Liver (tissue), 9 donors: ENCODE data around the gene TMUB1. TPM values are rescaled to one million over a fixed set of nuclear protein-coding genes. Genes with fewer than 3 reads are reported as not detected.

Experiments
- DNase-seq: peaks from one replicate; pipeline ENCODE4 v3.0.0-alpha.2; 2017; ENCODE audit warnings: low spot score
- H3K27ac ChIP-seq, 2 donors: one replicate each; pipeline ENCODE4 v1.7.0; 2013; ENCODE audit warnings: inconsistent platforms in 2 of 2, low read length in 2 of 2, control low read depth in 1 of 2, low read depth in 1 of 2, mild to moderate bottlenecking in 1 of 2
- H3K27me3 ChIP-seq, 4 donors: one replicate each; pipeline versions ENCODE4 v1.6.1 to v1.7.0; 2013; ENCODE audit warnings: low read length in 3 of 4, inconsistent platforms in 1 of 4, mild to moderate bottlenecking in 1 of 4, moderate library complexity in 1 of 4; ENCODE audit not compliant: control insufficient read depth in 4 of 4, insufficient read depth in 4 of 4
- H3K36me3 ChIP-seq, 4 donors: one replicate each; pipeline versions ENCODE4 v1.6.1 to v1.7.0; 2013; ENCODE audit warnings: low read length in 3 of 4, mild to moderate bottlenecking in 3 of 4, low read depth in 1 of 4, moderate library complexity in 1 of 4; ENCODE audit not compliant: control insufficient read depth in 4 of 4, insufficient read depth in 3 of 4
- H3K4me1 ChIP-seq, 4 donors: one replicate each; pipeline versions ENCODE4 v1.6.1 to v1.7.0; 2013; ENCODE audit warnings: low read length in 3 of 4, mild to moderate bottlenecking in 3 of 4, moderate library complexity in 1 of 4; ENCODE audit not compliant: control insufficient read depth in 4 of 4, insufficient read depth in 4 of 4
- H3K4me3 ChIP-seq, 3 donors: one replicate each; pipeline versions ENCODE4 v1.6.1 to v1.7.0; 2013; ENCODE audit warnings: low read length in 3 of 3, control low read depth in 1 of 3, low read depth in 1 of 3, mild to moderate bottlenecking in 1 of 3
- H3K9ac ChIP-seq, 2 donors: one replicate each; pipeline ENCODE4 v1.7.0; 2013; ENCODE audit warnings: low read length in 2 of 2, mild to moderate bottlenecking in 2 of 2, moderate library complexity in 2 of 2, control low read depth in 1 of 2, low read depth in 1 of 2
- H3K9me3 ChIP-seq, 4 donors: one replicate each; pipeline versions ENCODE4 v1.6.1 to v1.7.0; 2013; ENCODE audit warnings: low read length in 3 of 4; ENCODE audit not compliant: control insufficient read depth in 4 of 4
- EGR1 ChIP-seq, 2 donors: IDR thresholded peaks; 2 replicates each; pipeline ENCODE4 v1.6.1; 2016 to 2018; ENCODE audit warnings: antibody characterized with exemption in 2 of 2, low read depth in 2 of 2
- FOXA1 ChIP-seq: IDR thresholded peaks from 2 replicates; pipeline ENCODE4 v1.6.1; 2016; ENCODE audit warnings: antibody characterized with exemption
- FOXA2 ChIP-seq: IDR thresholded peaks from 2 replicates; pipeline ENCODE4 v1.6.1; 2016; ENCODE audit warnings: antibody characterized with exemption
- HNF4A ChIP-seq, 2 donors: conservative IDR thresholded peaks; 2 replicates each; pipeline ENCODE4 v1.6.1; 2016; ENCODE audit warnings: antibody characterized with exemption in 2 of 2, mild to moderate bottlenecking in 2 of 2
- JUND ChIP-seq, 2 donors: IDR thresholded peaks; 2 replicates each; pipeline ENCODE4 v1.6.1; 2016; ENCODE audit warnings: antibody characterized with exemption in 2 of 2
- NR2F2 ChIP-seq: IDR thresholded peaks from 2 replicates; pipeline ENCODE4 v1.6.1; 2016; ENCODE audit warnings: antibody characterized with exemption
- RXRA ChIP-seq, 2 donors: IDR thresholded peaks; 2 replicates each; pipeline ENCODE4 v1.6.1; 2017 to 2018; ENCODE audit warnings: antibody characterized with exemption in 2 of 2, mild to moderate bottlenecking in 1 of 2
- SP1 ChIP-seq: IDR thresholded peaks from 2 replicates; pipeline ENCODE4 v1.6.1; 2018; ENCODE audit warnings: antibody characterized with exemption, mild to moderate bottlenecking
- YY1 ChIP-seq: IDR thresholded peaks from 2 replicates; pipeline ENCODE4 v1.6.1; 2016; ENCODE audit warnings: antibody characterized with exemption, mild to moderate bottlenecking
- WGBS: extraction: QIAGEN DNeasy Blood & Tissue Kit; methylation state at CpG from one replicate; pipeline ENCODE4 v1.1.7; 2013; 5-methylcytosine and 5-hydroxymethylcytosine counted together
- polyA plus RNA-seq, 2 donors: library from polyadenylated mRNA; stranded (reverse) in 1 of 2; unstranded in 1 of 2; fragments of 200-250 nt in 1 of 2; fragments of >200 nt in 1 of 2; fragmentation: Nextera tagmentation in 1 of 2; extraction: Ambion mirVana in 1 of 2; gene quantifications; one replicate each; pipeline versions ENCODE4 v1.2.1 to v1.2.3, GENCODE V29; 2013 to 2015
- total RNA-seq, 2 donors: library from RNA; depleted of rRNA; stranded (reverse); fragments of >200 nt; gene quantifications; one replicate each; pipeline ENCODE4 v1.2.3, GENCODE V29; 2014
- TF ChIP-seq, protein P1 (sequence below): IDR thresholded peaks from 2 replicates; pipeline ENCODE4 v1.6.1; 2016; ENCODE audit warnings: antibody characterized with exemption
- TF ChIP-seq, protein P2 (sequence below): IDR thresholded peaks from 2 replicates; pipeline ENCODE4 v1.6.1; 2016; ENCODE audit warnings: antibody characterized with exemption, mild to moderate bottlenecking
- donor health status: healthy.
- donor health status: healthy.
- donor health status: healthy.
- donor health status: healthy.
- donor health status: healthy.

Gene TMUB1
- total and polyA plus RNA-seq, 4 donors: 15.1 to 51.7 (median 30.5) TPM

DNA sequence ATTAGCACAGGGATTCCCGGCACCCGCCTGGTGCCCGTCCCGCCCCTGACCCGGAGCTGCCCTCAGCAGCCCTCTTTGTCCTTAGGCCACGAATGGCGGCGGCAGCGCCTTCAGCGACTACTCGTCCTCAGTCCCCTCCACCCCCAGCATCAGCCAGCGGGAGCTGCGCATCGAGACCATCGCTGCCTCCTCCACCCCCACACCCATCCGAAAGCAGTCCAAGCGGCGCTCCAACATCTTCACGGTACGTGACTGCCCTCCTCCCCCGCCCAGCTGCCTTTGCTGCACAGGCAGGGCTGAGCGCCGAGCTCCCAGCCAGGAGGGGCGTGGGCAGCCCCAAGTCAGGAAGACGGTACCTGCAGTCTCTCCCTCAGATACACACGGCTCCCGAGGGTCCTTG is 36.6 kb upstream of the TMUB1 start:
- TF ChIP-seq HNF4A (conservative IDR thresholded peaks at IDR 0.05) (no peak), YY1 (no peak), SP1 (no peak)

DNA sequence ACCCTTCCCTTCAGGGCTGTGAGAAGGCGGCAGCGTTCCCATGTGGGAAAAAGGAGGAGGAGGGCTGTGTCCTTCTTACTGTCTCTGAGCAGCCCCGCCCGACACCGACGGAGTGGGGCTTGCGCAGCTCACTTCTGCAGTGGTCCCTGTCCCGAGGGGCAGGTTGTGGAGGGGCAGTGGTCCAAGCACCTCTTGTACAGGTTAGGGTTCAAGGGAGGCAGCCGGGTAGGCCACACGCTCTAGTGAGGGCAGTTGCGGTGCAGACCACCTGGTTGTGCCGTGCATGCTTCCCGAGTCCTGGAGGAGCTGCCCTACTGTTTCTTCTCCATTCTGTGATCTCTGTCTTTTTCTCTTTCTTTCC is 35.7 kb upstream of the TMUB1 start:
- no peak overlapping the region for H3K4me3 ChIP-seq
- H3K27me3 ChIP-seq: no peaks in the 10 kb centered on the region
- peaks cover 5 to 37% (median 12%) of the 10 kb centered on the region in 4 donors for H3K36me3 ChIP-seq
- 97% methylated on average over 13 of the region's 13 CpGs for WGBS
- no peaks in the 10 kb centered on the region for H3K4me1 ChIP-seq
- TF ChIP-seq NR2F2: no peak
- TF ChIP-seq FOXA2: no peak
- DNase-seq: no peak
- no peak overlapping the region for H3K9ac ChIP-seq
- H3K9me3 ChIP-seq: no peaks in the 10 kb centered on the region
- no peak overlapping the region for H3K27ac ChIP-seq

More for the DNA sequence above, 36.6 kb upstream of the TMUB1 start:
- DNase-seq: no peak
- H3K4me3 ChIP-seq: no peak overlapping the region
- no peaks in the 10 kb centered on the region for H3K27me3 ChIP-seq
- H3K36me3 ChIP-seq: peaks cover 5 to 37% (median 13%) of the 10 kb centered on the region in 4 donors
- WGBS: 97% methylated on average over 27 of the region's 27 CpGs
- no peak overlapping the region for H3K9ac ChIP-seq
- no peaks in the 10 kb centered on the region for H3K4me1 ChIP-seq
- no peaks in the 10 kb centered on the region for H3K9me3 ChIP-seq
- no peak overlapping the region for H3K27ac ChIP-seq

DNA sequence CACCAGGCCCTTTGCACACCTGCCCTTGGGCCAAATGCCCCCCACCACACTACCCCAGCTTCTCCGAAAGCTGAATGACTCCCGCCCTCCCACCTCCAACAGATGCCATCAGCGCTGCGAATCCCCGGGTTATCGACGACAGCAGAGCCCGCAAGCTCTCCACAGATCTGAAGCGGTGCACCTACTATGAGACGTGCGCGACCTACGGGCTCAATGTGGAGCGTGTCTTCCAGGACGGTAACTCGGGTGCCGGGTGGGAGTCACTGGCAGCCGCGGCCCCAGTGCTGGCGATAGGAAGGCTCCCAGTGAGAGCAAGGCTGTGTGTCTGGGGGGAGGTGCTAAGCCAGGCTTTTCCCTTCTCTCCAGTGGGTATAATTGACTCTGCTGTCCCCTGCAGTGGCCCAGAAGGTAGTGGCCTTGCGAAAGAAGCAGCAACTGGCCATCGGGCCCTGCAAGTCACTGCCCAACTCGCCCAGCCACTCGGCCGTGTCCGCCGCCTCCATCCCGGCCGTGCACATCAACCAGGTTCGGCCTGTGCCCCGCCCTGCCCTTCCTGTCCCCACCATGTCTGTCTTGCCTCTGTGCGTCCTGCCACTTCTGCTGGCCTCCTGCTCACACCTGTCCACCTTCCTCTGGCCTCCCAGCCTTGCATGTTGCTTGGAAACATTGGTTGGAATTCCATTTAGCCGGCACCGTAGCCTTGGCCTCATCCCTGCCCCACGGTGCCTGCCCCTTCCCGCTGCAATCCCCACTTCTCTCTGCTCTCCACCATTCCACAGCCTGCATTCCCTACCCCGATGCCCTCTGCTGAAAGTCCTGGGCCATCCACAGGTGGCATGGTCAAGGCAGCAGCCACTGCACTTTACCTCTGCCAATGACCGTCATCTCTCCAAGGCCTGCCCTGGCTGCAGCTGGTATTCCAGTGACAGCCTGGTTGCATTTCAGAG is 35.1 kb upstream of the TMUB1 start:
- 96% methylated on average over 38 of the region's 38 CpGs for WGBS
- Histone ChIP-seq H3K4me3 (no peak overlapping the region), H3K4me1 (no peaks in the 10 kb centered on the region), H3K9me3 (no peaks in the 10 kb centered on the region), H3K27me3 (no peaks in the 10 kb centered on the region), H3K9ac (no peak overlapping the region), H3K27ac (no peak overlapping the region), H3K36me3 (peaks cover 5 to 37% (median 12%) of the 10 kb centered on the region in 4 donors)
- no peak for DNase-seq
- no peak for TF ChIP-seq FOXA1
- no peak for TF ChIP-seq EGR1 (IDR thresholded peaks at IDR 0.05; ENCODE audit: low read depth in 2 of 2)
- no peak for TF ChIP-seq FOXA2
- TF ChIP-seq, protein P1, sequence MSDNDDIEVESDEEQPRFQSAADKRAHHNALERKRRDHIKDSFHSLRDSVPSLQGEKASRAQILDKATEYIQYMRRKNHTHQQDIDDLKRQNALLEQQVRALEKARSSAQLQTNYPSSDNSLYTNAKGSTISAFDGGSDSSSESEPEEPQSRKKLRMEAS: no peak
- TF ChIP-seq, protein P2, sequence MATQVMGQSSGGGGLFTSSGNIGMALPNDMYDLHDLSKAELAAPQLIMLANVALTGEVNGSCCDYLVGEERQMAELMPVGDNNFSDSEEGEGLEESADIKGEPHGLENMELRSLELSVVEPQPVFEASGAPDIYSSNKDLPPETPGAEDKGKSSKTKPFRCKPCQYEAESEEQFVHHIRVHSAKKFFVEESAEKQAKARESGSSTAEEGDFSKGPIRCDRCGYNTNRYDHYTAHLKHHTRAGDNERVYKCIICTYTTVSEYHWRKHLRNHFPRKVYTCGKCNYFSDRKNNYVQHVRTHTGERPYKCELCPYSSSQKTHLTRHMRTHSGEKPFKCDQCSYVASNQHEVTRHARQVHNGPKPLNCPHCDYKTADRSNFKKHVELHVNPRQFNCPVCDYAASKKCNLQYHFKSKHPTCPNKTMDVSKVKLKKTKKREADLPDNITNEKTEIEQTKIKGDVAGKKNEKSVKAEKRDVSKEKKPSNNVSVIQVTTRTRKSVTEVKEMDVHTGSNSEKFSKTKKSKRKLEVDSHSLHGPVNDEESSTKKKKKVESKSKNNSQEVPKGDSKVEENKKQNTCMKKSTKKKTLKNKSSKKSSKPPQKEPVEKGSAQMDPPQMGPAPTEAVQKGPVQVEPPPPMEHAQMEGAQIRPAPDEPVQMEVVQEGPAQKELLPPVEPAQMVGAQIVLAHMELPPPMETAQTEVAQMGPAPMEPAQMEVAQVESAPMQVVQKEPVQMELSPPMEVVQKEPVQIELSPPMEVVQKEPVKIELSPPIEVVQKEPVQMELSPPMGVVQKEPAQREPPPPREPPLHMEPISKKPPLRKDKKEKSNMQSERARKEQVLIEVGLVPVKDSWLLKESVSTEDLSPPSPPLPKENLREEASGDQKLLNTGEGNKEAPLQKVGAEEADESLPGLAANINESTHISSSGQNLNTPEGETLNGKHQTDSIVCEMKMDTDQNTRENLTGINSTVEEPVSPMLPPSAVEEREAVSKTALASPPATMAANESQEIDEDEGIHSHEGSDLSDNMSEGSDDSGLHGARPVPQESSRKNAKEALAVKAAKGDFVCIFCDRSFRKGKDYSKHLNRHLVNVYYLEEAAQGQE: no peak
- TF ChIP-seq YY1: no peak
- no peak for TF ChIP-seq HNF4A (conservative IDR thresholded peaks at IDR 0.05)
- TF ChIP-seq RXRA (IDR thresholded peaks at IDR 0.05): no peak
- TF ChIP-seq JUND (IDR thresholded peaks at IDR 0.05): no peak
